ENCODE results near the gene ACVRL1.

Gene ACVRL1

GRCh38 chr12:51947246-51947996 is 40.1 kb downstream of the ACVRL1 start:
- no peak for TF ChIP-seq CTCF (conservative IDR thresholded peaks at IDR 0.05; ENCODE audit: low read depth, low read length)
- no peak for DNase-seq (ENCODE audit: low read depth)
- H3K4me3 ChIP-seq (ENCODE audit: low read length), result no peak overlapping the region

- no peak for DNase-seq (ENCODE audit: low read depth)
- no peak for TF ChIP-seq CTCF (conservative IDR thresholded peaks at IDR 0.05; ENCODE audit: low read depth, low read length)
- no peak overlapping the region for H3K4me3 ChIP-seq (ENCODE audit: low read length)
Measured at GRCh38 chr12:51948066-51948465, 40.8 kb downstream of the ACVRL1 start.

DNA sequence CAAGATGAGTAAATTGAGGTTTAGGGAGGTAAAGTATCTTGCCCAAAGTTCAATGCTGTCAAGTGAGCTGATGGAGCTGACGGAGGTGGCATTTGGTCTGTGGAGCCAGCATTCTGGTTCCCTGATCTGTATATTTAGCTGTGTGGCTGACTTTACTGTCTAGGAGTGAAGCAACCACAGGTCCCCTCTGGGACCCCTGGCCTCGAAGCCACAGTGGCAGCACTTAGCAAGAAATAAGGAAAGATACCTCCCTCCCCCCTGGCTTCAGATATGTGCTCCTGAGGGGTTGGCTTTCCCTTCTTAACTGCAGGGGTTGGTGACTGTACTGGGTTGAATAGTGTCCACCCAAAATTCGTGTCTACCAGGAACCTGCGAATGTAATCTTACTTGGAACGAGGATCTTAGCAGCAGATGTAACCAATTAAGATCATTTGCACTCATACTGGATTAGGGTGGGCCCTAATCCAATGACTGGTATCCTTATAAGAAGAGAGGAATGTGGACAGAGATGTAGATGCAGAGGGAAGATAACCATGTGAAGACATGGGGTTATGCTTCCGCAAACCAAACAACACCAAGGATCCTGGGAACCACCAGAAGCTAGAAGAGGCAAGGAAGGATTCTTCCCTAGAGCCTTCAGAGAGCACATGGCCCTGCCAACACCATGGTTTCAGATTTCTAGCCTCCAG is 42.2 kb downstream of the ACVRL1 start:
- TF ChIP-seq CTCF (conservative IDR thresholded peaks at IDR 0.05; ENCODE audit: low read depth, low read length), result no peak
- no peak overlapping the region for H3K4me3 ChIP-seq (ENCODE audit: low read length)
- DNase-seq (ENCODE audit: low read depth), result no peak

- H3K4me3 ChIP-seq (ENCODE audit: low read length), result peak overlapping the region; percentile 60
- no peak for DNase-seq (ENCODE audit: low read depth)
- TF ChIP-seq CTCF (conservative IDR thresholded peaks at IDR 0.05; ENCODE audit: low read depth, low read length), result no peak
Measured at GRCh38 chr12:51950682-51951198, 43.4 kb downstream of the ACVRL1 start.

- H3K4me3 ChIP-seq (ENCODE audit: low read length), result peak within 1 kb of the TSS; percentile 79
- DNase-seq (ENCODE audit: low read depth), result no peak
- TF ChIP-seq CTCF (conservative IDR thresholded peaks at IDR 0.05; ENCODE audit: low read depth, low read length), result no peak
Measured at GRCh38 chr12:51951199-51951842, 44.0 kb downstream of the ACVRL1 start, which contains the start of gene ACVR1B. TSS of gene ACVR1B (plus strand) at chr12:51951699. CDS start at chr12:51951744, 45 bp downstream.

DNA sequence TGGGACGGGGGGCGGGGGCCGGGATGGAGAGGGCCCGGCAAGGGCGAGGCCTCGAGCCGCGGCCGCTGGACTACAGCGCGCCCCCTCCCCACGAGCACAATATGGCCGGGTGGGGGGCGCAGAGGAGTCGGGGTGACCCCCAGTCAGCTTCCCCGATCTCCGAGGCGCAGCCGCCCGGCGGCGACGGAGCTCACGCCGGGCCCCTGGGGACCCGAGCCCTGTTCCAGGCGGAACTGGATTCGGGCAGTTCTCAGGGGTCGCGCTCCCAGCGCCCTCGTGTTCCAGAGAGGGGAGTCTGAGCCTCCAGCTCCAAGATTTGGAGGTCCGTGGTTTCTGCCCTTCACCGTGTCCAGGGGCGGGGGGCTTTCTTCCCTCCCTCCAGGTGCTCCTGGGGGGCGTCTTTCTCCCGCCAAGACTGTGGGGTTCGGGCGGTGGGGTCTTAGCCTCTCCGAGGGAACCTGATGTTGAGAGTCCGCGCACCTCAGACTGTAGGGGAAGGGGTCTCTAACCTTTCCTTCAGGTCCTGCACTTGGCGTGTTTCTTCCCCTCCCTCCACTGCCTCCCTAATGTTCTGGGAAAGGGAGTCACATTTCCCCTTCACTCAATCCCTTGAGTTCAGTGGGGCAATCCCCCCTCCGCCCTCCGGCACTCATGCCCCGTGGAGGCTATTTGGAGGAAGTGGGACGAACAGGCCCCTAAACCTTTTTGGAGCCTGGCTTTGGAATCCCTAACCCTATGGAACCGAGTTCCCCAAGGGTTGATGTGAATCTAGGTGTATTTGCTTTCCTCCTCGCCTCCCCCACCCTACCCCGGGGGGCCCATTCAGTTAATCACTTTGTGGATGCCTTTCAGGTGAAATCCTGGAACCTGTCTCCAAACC is 44.8 kb downstream of the ACVRL1 start:
- H3K4me3 ChIP-seq (ENCODE audit: low read length), result peak overlapping the region; percentile 79
- no peak for TF ChIP-seq CTCF (conservative IDR thresholded peaks at IDR 0.05; ENCODE audit: low read depth, low read length)
- no peak for DNase-seq (ENCODE audit: low read depth)

All from retinal pigment epithelial cell (primary cell).